HepG2 (cell line): ENCODE results near the gene COQ9. TPM values are rescaled to one million over a fixed set of nuclear protein-coding genes. Genes with fewer than 3 reads are reported as not detected.

Source experiments
- ATAC-seq: fragments of 200-7000 bp; cut with Tn5 transposase; 3 replicates; pipeline ENCODE4 v1.9.1; 2020; ENCODE audit warnings: mild to moderate bottlenecking, moderate library complexity
- BruUV-seq: library from RNA; stranded (reverse); fragments of 400-500 nt; replicated peaks from 2 replicates; lab custom pipeline; 2021; lab: Mats Ljungman, UMichigan
- CTCF ChIA-PET: fragments of 300-600 bp; formaldehyde crosslinking; extraction: SDS; loops from one replicate; lab custom pipeline; 2021; ENCODE audit warnings: low total read pairs, inconsistent platforms, low intra/inter-chr PET ratio; lab: Yijun Ruan, JAX
- POLR2A ChIA-PET: fragments of 350-600 bp; sonication (Branson Sonifier 250); formaldehyde crosslinking; loops from one replicate; lab custom pipeline; 2020; ENCODE audit warnings: antibody characterized with exemption, inconsistent platforms; lab: Yijun Ruan, JAX
- DNase-seq: peaks from one replicate; pipeline ENCODE4 v3.0.0-alpha.2; 2015; ENCODE audit warnings: low spot score
- FAIRE-seq: peaks from 3 replicates; lab custom pipeline; 2011; peaks lifted over from hg19 to GRCh38; lab: Jason Lieb, UNC
- H2AFZ ChIP-seq: one replicate; pipeline ENCODE4 v1.6.1; 2011; ENCODE audit warnings: low read length, inconsistent platforms
- H3K27ac ChIP-seq: fragments of 300-600 bp; 3 replicates; pipeline ENCODE4 v1.8.0; 2011; ENCODE audit warnings: mixed run types, mild to moderate bottlenecking, mixed read lengths, low read length, inconsistent platforms; ENCODE audit not compliant: insufficient read depth; ENCODE audit errors: extremely low read length
- H3K27me3 ChIP-seq, 2 experiments: fragments of 200-600 bp in 1 of 2; 2 replicates in 1 of 2; 3 replicates in 1 of 2; pipeline versions ENCODE4 v1.6.0 to v1.8.0; 2011; ENCODE audit warnings: low read length in 2 of 2, mild to moderate bottlenecking in 2 of 2, moderate library complexity in 2 of 2, inconsistent platforms in 1 of 2; ENCODE audit not compliant: insufficient read depth in 2 of 2, control insufficient read depth in 1 of 2
- H3K36me3 ChIP-seq, 2 experiments: fragments of 200-600 bp in 1 of 2; replicated peaks in 1 of 2; 2 replicates in 1 of 2; 3 replicates in 1 of 2; pipeline versions ENCODE4 v1.5.1 to v1.8.0; 2011; ENCODE audit warnings: low read length in 2 of 2, inconsistent platforms in 1 of 2; ENCODE audit not compliant: insufficient read depth in 2 of 2, control insufficient read depth in 1 of 2
- H3K4me1 ChIP-seq: 2 replicates; pipeline ENCODE4 v1.5.1; 2012; ENCODE audit warnings: low read length, inconsistent platforms; ENCODE audit not compliant: insufficient read depth
- H3K4me2 ChIP-seq: 2 replicates; pipeline ENCODE4 v1.6.0; 2011; ENCODE audit warnings: low read depth, low read length, inconsistent platforms
- H3K4me3 ChIP-seq, 3 experiments: fragments of 200-600 bp in 1 of 3; sonication (generic), shearing (Covaris generic) in 1 of 3; replicated peaks in 1 of 3; 2 replicates each; pipeline ENCODE4 v1.5.1; 2011 to 2016; ENCODE audit warnings: low read length in 3 of 3, inconsistent platforms in 2 of 3, low read depth in 2 of 3, mild to moderate bottlenecking in 2 of 3, control low read depth in 1 of 3, mixed read lengths in 1 of 3; ENCODE audit not compliant: insufficient read depth in 1 of 3
- H3K79me2 ChIP-seq: one replicate; pipeline ENCODE4 v1.6.1; 2011; ENCODE audit warnings: low read length, inconsistent platforms; ENCODE audit not compliant: insufficient read depth
- H3K9ac ChIP-seq: 2 replicates; pipeline ENCODE4 v1.6.0; 2011; ENCODE audit warnings: mild to moderate bottlenecking, low read depth, low read length, inconsistent platforms; ENCODE audit not compliant: insufficient read depth
- H3K9me3 ChIP-seq: 2 replicates; pipeline ENCODE4 v1.5.1; 2012; ENCODE audit warnings: mild to moderate bottlenecking, low read length
- H4K20me1 ChIP-seq: 2 replicates; pipeline ENCODE4 v1.6.0; 2011; ENCODE audit warnings: inconsistent platforms, mild to moderate bottlenecking, low read length, moderate library complexity; ENCODE audit not compliant: insufficient read depth
- AGO1 ChIP-seq: fragments of 200-400 bp; formaldehyde crosslinking; IDR thresholded peaks from 2 replicates; pipeline ENCODE4 v1.6.1; 2017; ENCODE audit warnings: mild to moderate bottlenecking, low read depth, low read length, moderate library complexity; ENCODE audit not compliant: poor library complexity, severe bottlenecking
- ATF6 ChIP-seq: sonication (generic); formaldehyde crosslinking; conservative IDR thresholded peaks from 2 replicates; pipeline ENCODE4 v1.4.0; 2020; ENCODE audit warnings: missing genetic modification reagents
- BCL3 ChIP-seq: sonication (generic); formaldehyde crosslinking; IDR thresholded peaks from 2 replicates; pipeline ENCODE4 v1.5.1; 2020; ENCODE audit warnings: mild to moderate bottlenecking, missing genetic modification reagents, moderate library complexity
- MXD3 ChIP-seq: IDR thresholded peaks from 2 replicates; pipeline ENCODE4 v1.6.1; 2016; ENCODE audit warnings: mild to moderate bottlenecking, missing biosample characterization, missing genetic modification reagents
- POLR2A ChIP-seq, 2 experiments: IDR thresholded peaks; 2 replicates each; pipeline ENCODE4 v1.6.1; 2011; ENCODE audit warnings: low read depth in 2 of 2, low read length in 2 of 2, mild to moderate bottlenecking in 1 of 2, moderate library complexity in 1 of 2; ENCODE audit not compliant: insufficient read depth in 1 of 2
- SCMH1 ChIP-seq: sonication (generic); formaldehyde crosslinking; IDR thresholded peaks from 2 replicates; pipeline ENCODE4 v1.9.0; 2021; ENCODE audit warnings: missing genetic modification reagents, mild to moderate bottlenecking, borderline replicate concordance
- SP4 ChIP-seq: sonication (generic); formaldehyde crosslinking; IDR thresholded peaks from 2 replicates; pipeline ENCODE4 v1.8.1; 2023; ENCODE audit warnings: mild to moderate bottlenecking, missing genetic modification reagents
- SRSF1 ChIP-seq: fragments of 200-400 bp; formaldehyde crosslinking; optimal IDR thresholded peaks from 2 replicates; pipeline ENCODE3; 2017; ENCODE audit warnings: mild to moderate bottlenecking, low read depth, low read length, moderate library complexity
- TMF1 ChIP-seq: sonication (generic); formaldehyde crosslinking; IDR thresholded peaks from 2 replicates; pipeline ENCODE4 v1.8.1; 2022; ENCODE audit warnings: low read depth, missing genetic modification reagents
- YEATS2 ChIP-seq: sonication (generic); formaldehyde crosslinking; IDR thresholded peaks from 2 replicates; pipeline ENCODE4 v1.4.0; 2020; ENCODE audit warnings: missing genetic modification reagents, borderline replicate concordance
- ZBTB38 ChIP-seq: sonication (generic); formaldehyde crosslinking; IDR thresholded peaks from 2 replicates; pipeline ENCODE4 v1.5.1; 2020; ENCODE audit warnings: mild to moderate bottlenecking, missing genetic modification reagents
- ZBTB4 ChIP-seq: sonication (generic); formaldehyde crosslinking; IDR thresholded peaks from 2 replicates; pipeline ENCODE4 v1.4.0; 2020; ENCODE audit warnings: missing genetic modification reagents, mild to moderate bottlenecking, borderline replicate concordance
- ZNF263 ChIP-seq: sonication (generic); formaldehyde crosslinking; IDR thresholded peaks from 2 replicates; pipeline ENCODE4 v1.4.0; 2020; ENCODE audit warnings: missing genetic modification reagents
- ZNF619 ChIP-seq: sonication (generic); formaldehyde crosslinking; IDR thresholded peaks from 2 replicates; pipeline ENCODE4 v1.4.0; 2020; ENCODE audit warnings: mild to moderate bottlenecking, missing genetic modification reagents
- ZNF83 ChIP-seq: sonication (generic); formaldehyde crosslinking; IDR thresholded peaks from 2 replicates; pipeline ENCODE4 v1.4.0; 2020; ENCODE audit warnings: missing genetic modification reagents, mild to moderate bottlenecking, borderline replicate concordance
- ZNF839 ChIP-seq: sonication (generic); formaldehyde crosslinking; IDR thresholded peaks from 2 replicates; pipeline ENCODE4 v1.4.0; 2020; ENCODE audit warnings: missing genetic modification reagents, mild to moderate bottlenecking, borderline replicate concordance
- WGBS: methylation state at CpG from one replicate; pipeline ENCODE4 v1.1.6; 2017; ENCODE audit warnings: low lambda C conversion rate; 5-methylcytosine and 5-hydroxymethylcytosine counted together
- in situ Hi-C: cut with HindIII; loops from 2 replicates; pipeline ENCODE4 v1.10.0; 2017; ENCODE audit warnings: low pct_unique_long_range_greater_than_20kb; ENCODE audit not compliant: extremely low pct_ligation_motif_present
- intact Hi-C: fragments of 100-400 bp; cut with micrococcal nuclease; formaldehyde crosslinking; loops from one replicate; pipeline ENCODE4 v1.10.0; 2022; ENCODE audit not compliant: unreplicated experiment
- polyA plus RNA-seq, 8 experiments: library from polyadenylated mRNA; depleted of rRNA in 3 of 8; stranded (reverse) in 7 of 8; unstranded in 1 of 8; fragments of >200 nt; fragmentation: Illumina TruSeq in 4 of 8; extraction: Trizol in 4 of 8; gene quantifications; 2 replicates each; pipeline versions ENCODE4 v1.2.1 to v1.2.3, GENCODE V29; 2011 to 2016; ENCODE audit warnings: low read depth in 4 of 8, missing spikeins in 1 of 8, mixed read lengths in 1 of 8; ENCODE audit not compliant: insufficient read depth in 1 of 8
- total RNA-seq, 5 experiments: library from RNA; depleted of rRNA; stranded (reverse); fragments of >200 nt; fragmentation: Illumina TruSeq; extraction: Trizol; gene quantifications; 2 replicates each; pipeline ENCODE4 v1.2.3, GENCODE V29; 2016; ENCODE audit warnings: low read depth in 1 of 5

COQ9 gene
- total and polyA plus RNA-seq, 2 of the 13 experiments (the other 11 are each of a cell fraction or from before 2014, with no cell fraction given), result 57.5 to 108 TPM

GRCh38 chr16:57483725-57484514 lies 36.6 kb downstream of the COQ9 start:
- Histone ChIP-seq H3K9ac (peak overlapping the region; percentile 40), H3K9me3 (no peaks in the 10 kb centered on the region), H3K27ac (peak overlapping the region; percentile 69), H3K4me1 (peaks cover 84% of the 10 kb centered on the region), H3K4me2 (peak overlapping the region; percentile 94), H2AFZ (no peak overlapping the region), H3K79me2 (peaks cover 36% of the 10 kb centered on the region), H3K4me3 (peak overlapping the region in 2 of 3 experiments; percentile 1 to 49; a peak in 1 of 6 replicates), H3K27me3 (peaks cover 0 to 6% of the 10 kb centered on the region in 2 experiments; a peak in 1 of 5 replicates), H4K20me1 (no peaks in the 10 kb centered on the region), H3K36me3 (no peaks in the 10 kb centered on the region)
- POLR2A ChIA-PET, result interaction anchor here (0.5 to 5.6 kb wide), 14 partner anchors 11 to 140 kb away, joined by 3 to 147 read pairs (median 4); partner anchors contain the start of genes CIAPIN1, COQ9, CX3CL1 and POLR2C
- BruUV-seq, result no TSS peak
- FAIRE-seq (no peak), DNase-seq (no peak), ATAC-seq (no peak)
- in situ Hi-C loops, result no loop called here
- CTCF ChIA-PET, result no interaction called here
- 79% methylated on average over 12 of the region's 19 CpGs for WGBS
- intact Hi-C loops, result no loop called here
- 0 out of 2 replicates have a peak, but pooled peaks have one; percentile 17 for TF ChIP-seq YEATS2 (CRISPR knock-in tag)
- peak; percentile 98 for TF ChIP-seq ZBTB38
- TF ChIP-seq MXD3 (CRISPR knock-in tag), result no peak
- TF ChIP-seq ATF6, result no peak
- peak; percentile 93 for TF ChIP-seq ZNF263 (CRISPR knock-in tag)
- TF ChIP-seq ZBTB4 (CRISPR knock-in tag), result 0 out of 2 replicates have a peak, but pooled peaks have one; percentile 74
- peak in 1 of 2 experiments; percentile 22; a peak in 1 of 4 replicates for TF ChIP-seq POLR2A (IDR thresholded peaks at IDR 0.05; ENCODE audit: insufficient read depth in 1 of 2, low read depth in 2 of 2, low read length in 2 of 2)
- no peak for TF ChIP-seq TMF1 (CRISPR knock-in tag)
- TF ChIP-seq ZNF83 (CRISPR knock-in tag), result 0 out of 2 replicates have a peak, but pooled peaks have one; percentile 39
- TF ChIP-seq SP4 (CRISPR knock-in tag), result 0 out of 2 replicates have a peak, but pooled peaks have one; percentile 41
- TF ChIP-seq SCMH1 (CRISPR knock-in tag), result no peak
- 0 out of 2 replicates have a peak, but pooled peaks have one; percentile 30 for TF ChIP-seq BCL3 (CRISPR knock-in tag)
- peak; percentile 29 for TF ChIP-seq AGO1
- 0 out of 2 replicates have a peak, but pooled peaks have one; percentile 32 for TF ChIP-seq ZNF619 (CRISPR knock-in tag)
- TF ChIP-seq SRSF1, result no peak
- TF ChIP-seq ZNF839, result 0 out of 2 replicates have a peak, but pooled peaks have one; percentile 69
